Endothelial cell of umbilical vein (primary cell): ENCODE measurements around the gene GFER. TPM values are rescaled to one million over a fixed set of nuclear protein-coding genes. Genes with fewer than 3 reads are reported as not detected.

ENCODE experiments used
- BruUV-seq: library from RNA; stranded (reverse); fragments of 400-500 nt; replicated peaks from 2 replicates; lab custom pipeline; 2021; lab: Mats Ljungman, UMichigan
- CTCF ChIA-PET: fragments of 300-600, 350-600 bp; sonication (Branson Sonifier 250); formaldehyde crosslinking; loops from one replicate; lab custom pipeline; 2021; ENCODE audit warnings: antibody characterized with exemption, inconsistent platforms; lab: Charles Lee
- POLR2A ChIA-PET: fragments of 300-600, 350-600 bp; sonication (Branson Sonifier 250); formaldehyde crosslinking; loops from one replicate; lab custom pipeline; 2021; ENCODE audit warnings: antibody characterized with exemption, inconsistent platforms; lab: Charles Lee
- DNase-seq: peaks from one replicate; pipeline ENCODE4 v3.0.0-alpha.2; 2011; ENCODE audit warnings: low read depth, low spot score
- FAIRE-seq: peaks from 2 replicates; lab custom pipeline; 2011; peaks lifted over from hg19 to GRCh38; lab: Jason Lieb, UNC
- H2AFZ ChIP-seq: 2 replicates; pipeline ENCODE4 v1.6.0; 2012; ENCODE audit warnings: low read depth, low read length, control low read depth, inconsistent platforms
- H3K27ac ChIP-seq: 2 replicates; pipeline ENCODE4 v1.5.1; 2011; ENCODE audit warnings: low read depth, mild to moderate bottlenecking, control low read depth, low read length, moderate library complexity; ENCODE audit not compliant: insufficient read depth
- H3K27me3 ChIP-seq, 2 experiments: 2 replicates each; pipeline versions ENCODE4 v1.6.0 to v1.6.1; 2011; ENCODE audit warnings: low read length in 2 of 2, mixed read lengths in 1 of 2; ENCODE audit not compliant: control insufficient read depth in 2 of 2, insufficient read depth in 2 of 2
- H3K36me3 ChIP-seq, 2 experiments: 2 replicates in 1 of 2; 3 replicates in 1 of 2; pipeline ENCODE4 v1.5.1; 2011; ENCODE audit warnings: low read length in 2 of 2, mild to moderate bottlenecking in 1 of 2, moderate library complexity in 1 of 2; ENCODE audit not compliant: control insufficient read depth in 2 of 2, insufficient read depth in 2 of 2; ENCODE audit errors: extremely low read depth in 1 of 2
- H3K4me1 ChIP-seq: 3 replicates; pipeline ENCODE4 v1.5.1; 2011; ENCODE audit warnings: mild to moderate bottlenecking, low read length; ENCODE audit not compliant: control insufficient read depth, insufficient read depth; ENCODE audit errors: extremely low read depth
- H3K4me2 ChIP-seq: 2 replicates; pipeline ENCODE4 v1.6.1; 2011; ENCODE audit warnings: low read length, control low read depth, mixed read lengths; ENCODE audit not compliant: insufficient read depth
- H3K4me3 ChIP-seq, 3 experiments: fragments of 200-600 bp in 1 of 3; sonication (generic), shearing (Covaris generic) in 1 of 3; replicated peaks in 1 of 3; 2 replicates each; pipeline ENCODE4 v1.5.1; 2011 to 2016; ENCODE audit warnings: control low read depth in 3 of 3, low read length in 3 of 3, mild to moderate bottlenecking in 2 of 3, inconsistent platforms in 1 of 3, low read depth in 1 of 3, moderate library complexity in 1 of 3; ENCODE audit not compliant: insufficient read depth in 1 of 3
- H3K79me2 ChIP-seq: 2 replicates; pipeline ENCODE4 v1.6.0; 2012; ENCODE audit warnings: low read length, inconsistent platforms; ENCODE audit not compliant: control insufficient read depth, insufficient read depth
- H3K9ac ChIP-seq: replicated peaks from 2 replicates; pipeline ENCODE3; 2011; ENCODE audit warnings: low read length, control low read depth; ENCODE audit not compliant: insufficient read depth; ENCODE audit errors: extremely low read depth
- H3K9me1 ChIP-seq: replicated peaks from 3 replicates; pipeline ENCODE4 v1.6.0; 2011; ENCODE audit warnings: mild to moderate bottlenecking, low read length; ENCODE audit not compliant: control insufficient read depth, insufficient read depth; ENCODE audit errors: extremely low read depth
- H3K9me3 ChIP-seq: replicated peaks from 2 replicates; pipeline ENCODE4 v1.5.1; 2012; ENCODE audit warnings: low read length, inconsistent platforms; ENCODE audit not compliant: control insufficient read depth, insufficient read depth
- H4K20me1 ChIP-seq: replicated peaks from 2 replicates; pipeline ENCODE3; 2011; ENCODE audit warnings: mild to moderate bottlenecking, low read length; ENCODE audit not compliant: control insufficient read depth, insufficient read depth; ENCODE audit errors: extremely low read depth
- EZH2 ChIP-seq: IDR thresholded peaks from 2 replicates; pipeline ENCODE4 v1.6.1; 2012; ENCODE audit warnings: borderline replicate concordance, low read depth, mild to moderate bottlenecking, moderate library complexity, low read length, inconsistent platforms; ENCODE audit not compliant: severe bottlenecking
- FOS ChIP-seq: IDR thresholded peaks from 2 replicates; pipeline ENCODE4 v1.6.1; 2011; ENCODE audit warnings: mild to moderate bottlenecking, low read length, moderate library complexity, borderline replicate concordance; ENCODE audit not compliant: insufficient read depth
- GATA2 ChIP-seq: IDR thresholded peaks from 2 replicates; pipeline ENCODE4 v1.7.0; 2011; ENCODE audit warnings: low read depth, mild to moderate bottlenecking, moderate library complexity, mixed read lengths, low read length; ENCODE audit not compliant: insufficient read length, insufficient read depth
- JUN ChIP-seq: IDR thresholded peaks from 2 replicates; pipeline ENCODE4 v1.6.1; 2011; ENCODE audit warnings: borderline replicate concordance, low read depth; ENCODE audit not compliant: insufficient read length, insufficient read depth
- MYC ChIP-seq: IDR thresholded peaks from one replicate; pipeline ENCODE4 v1.6.1; 2011; ENCODE audit warnings: mild to moderate bottlenecking, low read depth, low read length
- POLR2A ChIP-seq: IDR thresholded peaks from 2 replicates; pipeline ENCODE4 v1.6.1; 2012; ENCODE audit warnings: low read depth, mild to moderate bottlenecking, control low read depth, low read length
- POLR2AphosphoS5 ChIP-seq: IDR thresholded peaks from 2 replicates; pipeline ENCODE4 v1.6.1; 2012; ENCODE audit warnings: low read depth, mild to moderate bottlenecking, control low read depth, low read length, moderate library complexity; ENCODE audit not compliant: insufficient read depth
- dilution Hi-C: fragments of 300-500 bp; cut with MboI; formaldehyde crosslinking; loops from one replicate; pipeline ENCODE4 v1.15.0; 2019; ENCODE audit warnings: low sequenced_read_pairs; ENCODE audit not compliant: extremely low pct_ligation_motif_present
- intact Hi-C: fragments of 100-400 bp; cut with micrococcal nuclease; formaldehyde crosslinking; loops from one replicate; pipeline ENCODE4 v1.10.0; 2022
- polyA plus RNA-seq, 4 experiments: library from polyadenylated mRNA; depleted of rRNA in 3 of 4; stranded (reverse) in 3 of 4; unstranded in 1 of 4; fragments of >200 nt; gene quantifications; 2 replicates each; pipeline versions ENCODE4 v1.2.1 to v1.2.3, GENCODE V29; 2011 to 2012; ENCODE audit warnings: missing spikeins in 1 of 4
- total RNA-seq: library from RNA; stranded (reverse); gene quantifications from 2 replicates; pipeline ENCODE4 v1.2.3, GENCODE V29; 2021
- TF ChIP-seq, protein P1 (sequence below): IDR thresholded peaks from 2 replicates; pipeline ENCODE4 v1.6.1; 2011; ENCODE audit not compliant: insufficient read depth, insufficient read length
- TF ChIP-seq, protein P2 (sequence below), 2 donors: IDR thresholded peaks; 1 replicate in 1 of 2; 2 replicates in 1 of 2; pipeline ENCODE4 v1.5.1; 2011; ENCODE audit warnings: low read length in 2 of 2, mild to moderate bottlenecking in 2 of 2, moderate library complexity in 2 of 2, control low read depth in 1 of 2, inconsistent platforms in 1 of 2, low read depth in 1 of 2; ENCODE audit not compliant: insufficient read depth in 1 of 2; ENCODE audit errors: extremely low read depth in 1 of 2

The GFER gene
- total and polyA plus RNA-seq, 2 donors (not counting 3 experiments of a cell fraction or from before 2014, with no cell fraction given): 13.7 to 29.9 TPM

DNA sequence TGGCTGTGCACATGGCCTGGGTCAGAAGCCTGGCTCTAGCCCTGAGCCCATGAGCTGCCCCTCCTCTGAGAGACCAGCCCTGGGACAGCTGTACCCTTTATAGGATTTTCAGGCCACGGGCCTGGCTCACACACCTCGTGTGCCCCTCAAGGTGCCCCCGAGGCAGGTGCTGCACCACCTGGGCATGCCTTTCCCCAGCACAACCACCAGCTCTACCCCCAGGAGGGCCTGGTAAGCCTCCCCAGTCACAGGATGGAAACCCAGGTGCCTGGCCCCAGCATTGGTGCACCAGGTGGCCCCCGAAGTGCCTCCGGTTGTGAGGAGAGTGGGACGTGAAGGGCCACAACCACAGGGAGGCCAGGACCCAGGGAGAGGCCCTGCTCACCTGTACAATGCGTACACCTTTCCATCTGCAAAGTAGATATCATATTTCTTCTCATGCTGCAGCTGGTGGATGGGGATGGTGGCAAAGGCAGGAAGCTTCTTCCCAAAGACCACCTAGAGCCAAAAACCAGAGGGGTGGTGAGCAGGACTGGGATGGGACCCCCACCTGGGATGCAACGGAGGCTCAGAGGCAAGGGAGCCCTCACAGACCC lies 19.3 kb downstream of the GFER start:
- peaks cover 0 to 45% of the 10 kb centered on the region in 2 experiments for H3K36me3 ChIP-seq
- intact Hi-C loops: no loop called here

More for the DNA sequence above, 19.3 kb downstream of the GFER start:
- Histone ChIP-seq H3K9ac (no peak overlapping the region), H3K9me1 (no peaks in the 10 kb centered on the region), H3K27ac (no peak overlapping the region), H3K27me3 (no peaks in the 10 kb centered on the region), H3K79me2 (peaks cover 57% of the 10 kb centered on the region), H3K4me3 (no peak overlapping the region), H3K9me3 (no peaks in the 10 kb centered on the region), H2AFZ (no peak overlapping the region), H3K4me2 (no peak overlapping the region), H3K4me1 (peaks cover 38% of the 10 kb centered on the region), H4K20me1 (no peaks in the 10 kb centered on the region)
- TF ChIP-seq GATA2: no peak
- TF ChIP-seq, protein P1, sequence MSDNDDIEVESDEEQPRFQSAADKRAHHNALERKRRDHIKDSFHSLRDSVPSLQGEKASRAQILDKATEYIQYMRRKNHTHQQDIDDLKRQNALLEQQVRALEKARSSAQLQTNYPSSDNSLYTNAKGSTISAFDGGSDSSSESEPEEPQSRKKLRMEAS: no peak
- no peak for TF ChIP-seq MYC
- TF ChIP-seq POLR2A: no peak
- TF ChIP-seq EZH2: no peak
- TF ChIP-seq, protein P2, sequence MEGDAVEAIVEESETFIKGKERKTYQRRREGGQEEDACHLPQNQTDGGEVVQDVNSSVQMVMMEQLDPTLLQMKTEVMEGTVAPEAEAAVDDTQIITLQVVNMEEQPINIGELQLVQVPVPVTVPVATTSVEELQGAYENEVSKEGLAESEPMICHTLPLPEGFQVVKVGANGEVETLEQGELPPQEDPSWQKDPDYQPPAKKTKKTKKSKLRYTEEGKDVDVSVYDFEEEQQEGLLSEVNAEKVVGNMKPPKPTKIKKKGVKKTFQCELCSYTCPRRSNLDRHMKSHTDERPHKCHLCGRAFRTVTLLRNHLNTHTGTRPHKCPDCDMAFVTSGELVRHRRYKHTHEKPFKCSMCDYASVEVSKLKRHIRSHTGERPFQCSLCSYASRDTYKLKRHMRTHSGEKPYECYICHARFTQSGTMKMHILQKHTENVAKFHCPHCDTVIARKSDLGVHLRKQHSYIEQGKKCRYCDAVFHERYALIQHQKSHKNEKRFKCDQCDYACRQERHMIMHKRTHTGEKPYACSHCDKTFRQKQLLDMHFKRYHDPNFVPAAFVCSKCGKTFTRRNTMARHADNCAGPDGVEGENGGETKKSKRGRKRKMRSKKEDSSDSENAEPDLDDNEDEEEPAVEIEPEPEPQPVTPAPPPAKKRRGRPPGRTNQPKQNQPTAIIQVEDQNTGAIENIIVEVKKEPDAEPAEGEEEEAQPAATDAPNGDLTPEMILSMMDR (IDR thresholded peaks at IDR 0.05; ENCODE audit: extremely low read depth in 1 of 2, insufficient read depth in 1 of 2, low read depth in 1 of 2, low read length in 2 of 2): no peak
- TF ChIP-seq FOS: no peak
- TF ChIP-seq POLR2AphosphoS5: no peak
- TF ChIP-seq JUN: no peak
- FAIRE-seq: no peak
- no TSS peak for BruUV-seq
- ChIA-PET CTCF (interaction anchor here (0.7 to 4.0 kb wide), 17 partner anchors 11 to 248 kb away, joined by 3 to 85 read pairs (median 5); partner anchors contain the start of genes ECI1, GFER, NTHL1 and TRAF7), POLR2A (interaction anchor here (1.9 kb wide), 1 partner anchor 152 kb away, joined by 21 read pairs; the partner anchor contains the start of gene TRAF7)
- dilution Hi-C loops: no loop called here
- no peak for DNase-seq
